ENCODE data around the gene CAMK1D. TPM values are rescaled to one million over a fixed set of nuclear protein-coding genes. Genes with fewer than 3 reads are reported as not detected.

Gene CAMK1D
- total RNA-seq, 2 donors from 2014 or later: 4.5 to 7.8 TPM

GRCh38 chr10:12459340-12459739 lies 110.0 kb downstream of the CAMK1D start:
- H3K27me3 ChIP-seq (ENCODE audit: control insufficient read depth, insufficient read depth, low read length, poor library complexity, severe bottlenecking): peaks cover 18% of the 10 kb centered on the region
- peaks cover 51% of the 10 kb centered on the region for H3K27me3 Mint-ChIP-seq (ENCODE audit: insufficient read depth)
- no peaks in the 10 kb centered on the region for H3K4me1 Mint-ChIP-seq
- no peak overlapping the region for H3K9ac ChIP-seq (ENCODE audit: extremely low read depth, low read length, poor library complexity, severe bottlenecking)
- no peak overlapping the region for H3K27ac ChIP-seq (ENCODE audit: low read depth, low read length)
- no peaks in the 10 kb centered on the region for H3K9me3 Mint-ChIP-seq
- H3K9me3 ChIP-seq (ENCODE audit: control insufficient read depth, low read length): peaks cover 8% of the 10 kb centered on the region
- H3K4me1 ChIP-seq (ENCODE audit: control insufficient read depth, insufficient read depth, low read length): no peaks in the 10 kb centered on the region
- TF ChIP-seq CTCF (conservative IDR thresholded peaks at IDR 0.05): no peak
- WGBS, 2 experiments (ENCODE audit: insufficient coverage in 1 of 2, insufficient read length in 1 of 2): 95% methylated on average over 3 of the region's 4 CpGs; no CpG with 5 or more reads in 1 of the 2 experiments
- H3K36me3 ChIP-seq (ENCODE audit: control insufficient read depth, insufficient read depth, low read length): no peaks in the 10 kb centered on the region
- no peak overlapping the region for H3K27ac Mint-ChIP-seq
- no peak overlapping the region for H3K4me3 Mint-ChIP-seq
- H3K36me3 Mint-ChIP-seq (ENCODE audit: low read depth): no peaks in the 10 kb centered on the region
- H3K4me3 ChIP-seq (ENCODE audit: low read length): no peak overlapping the region
- DNase-seq: no peak

GRCh38 chr10:12459762-12460161 lies 110.4 kb downstream of the CAMK1D start:
- H3K4me1 ChIP-seq (ENCODE audit: control insufficient read depth, insufficient read depth, low read length): no peaks in the 10 kb centered on the region
- H3K27ac ChIP-seq (ENCODE audit: low read depth, low read length): no peak overlapping the region
- H3K36me3 ChIP-seq (ENCODE audit: control insufficient read depth, insufficient read depth, low read length): no peaks in the 10 kb centered on the region
- Mint-ChIP-seq H3K9me3 (no peaks in the 10 kb centered on the region), H3K27ac (no peak overlapping the region), H3K36me3 (ENCODE audit: low read depth) (no peaks in the 10 kb centered on the region), H3K4me1 (no peaks in the 10 kb centered on the region), H3K4me3 (no peak overlapping the region), H3K27me3 (ENCODE audit: insufficient read depth) (peaks cover 56% of the 10 kb centered on the region)
- peaks cover 18% of the 10 kb centered on the region for H3K27me3 ChIP-seq (ENCODE audit: control insufficient read depth, insufficient read depth, low read length, poor library complexity, severe bottlenecking)
- 90 to 91% methylated on average over 6 of the region's 6 CpGs for WGBS, 2 experiments (ENCODE audit: insufficient coverage in 1 of 2, insufficient read length in 1 of 2)
- no peak overlapping the region for H3K4me3 ChIP-seq (ENCODE audit: low read length)
- H3K9me3 ChIP-seq (ENCODE audit: control insufficient read depth, low read length): peaks cover 11% of the 10 kb centered on the region
- no peak overlapping the region for H3K9ac ChIP-seq (ENCODE audit: extremely low read depth, low read length, poor library complexity, severe bottlenecking)
- DNase-seq: no peak
- no peak for TF ChIP-seq CTCF (conservative IDR thresholded peaks at IDR 0.05)

- Histone ChIP-seq H3K4me3 (ENCODE audit: low read length) (no peak overlapping the region), H3K9me3 (ENCODE audit: control insufficient read depth, low read length) (peaks cover 13% of the 10 kb centered on the region), H3K9ac (ENCODE audit: extremely low read depth, low read length, poor library complexity, severe bottlenecking) (no peak overlapping the region), H3K4me1 (ENCODE audit: control insufficient read depth, insufficient read depth, low read length) (no peaks in the 10 kb centered on the region), H3K27ac (ENCODE audit: low read depth, low read length) (no peak overlapping the region), H3K36me3 (ENCODE audit: control insufficient read depth, insufficient read depth, low read length) (no peaks in the 10 kb centered on the region), H3K27me3 (ENCODE audit: control insufficient read depth, insufficient read depth, low read length, poor library complexity, severe bottlenecking) (peaks cover 32% of the 10 kb centered on the region)
- no peak for TF ChIP-seq CTCF (conservative IDR thresholded peaks at IDR 0.05)
- Mint-ChIP-seq H3K9me3 (no peaks in the 10 kb centered on the region), H3K4me3 (no peak overlapping the region), H3K27me3 (ENCODE audit: insufficient read depth) (peaks cover 78% of the 10 kb centered on the region), H3K4me1 (no peaks in the 10 kb centered on the region), H3K36me3 (ENCODE audit: low read depth) (no peaks in the 10 kb centered on the region), H3K27ac (no peak overlapping the region)
- 63% methylated on average over 5 of the region's 5 CpGs; no CpG with 5 or more reads in 1 of the 2 experiments for WGBS, 2 experiments (ENCODE audit: insufficient coverage in 1 of 2, insufficient read length in 1 of 2)
- no peak for DNase-seq
Measured at GRCh38 chr10:12463459-12463838, 114.1 kb downstream of the CAMK1D start.

All from endodermal cell (in vitro differentiated cells).